GM21528 (cell line): ENCODE data around the gene RGS9BP.

ENCODE experiments used
- ATAC-seq: cut with Tn5 transposase; IDR thresholded peaks from one replicate; pipeline ENCODE4 v1.9.1; 2021; ENCODE audit warnings: mild to moderate bottlenecking, moderate library complexity; ENCODE audit not compliant: unreplicated experiment, low FRiP score

Gene RGS9BP

DNA sequence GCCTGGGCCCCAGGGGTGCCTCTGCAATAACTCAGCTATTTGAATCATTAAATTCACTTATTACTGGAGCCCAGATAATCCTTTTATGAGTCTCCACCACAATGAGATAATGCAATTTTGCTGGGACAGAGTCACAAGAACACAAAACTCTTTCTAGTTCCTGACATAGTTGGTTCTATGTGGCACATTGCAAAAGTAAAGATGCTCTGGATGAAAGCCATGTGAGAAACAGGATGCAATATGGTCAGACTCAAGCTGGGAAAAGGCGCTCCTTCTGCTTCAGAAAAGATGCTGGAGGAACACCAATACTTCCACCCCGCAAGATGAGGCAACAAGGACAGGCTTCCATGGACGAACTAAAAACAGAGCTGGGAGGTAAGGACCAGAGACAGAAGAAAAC is 6.3 kb upstream of the RGS9BP start:
- ATAC-seq, result no peak

DNA sequence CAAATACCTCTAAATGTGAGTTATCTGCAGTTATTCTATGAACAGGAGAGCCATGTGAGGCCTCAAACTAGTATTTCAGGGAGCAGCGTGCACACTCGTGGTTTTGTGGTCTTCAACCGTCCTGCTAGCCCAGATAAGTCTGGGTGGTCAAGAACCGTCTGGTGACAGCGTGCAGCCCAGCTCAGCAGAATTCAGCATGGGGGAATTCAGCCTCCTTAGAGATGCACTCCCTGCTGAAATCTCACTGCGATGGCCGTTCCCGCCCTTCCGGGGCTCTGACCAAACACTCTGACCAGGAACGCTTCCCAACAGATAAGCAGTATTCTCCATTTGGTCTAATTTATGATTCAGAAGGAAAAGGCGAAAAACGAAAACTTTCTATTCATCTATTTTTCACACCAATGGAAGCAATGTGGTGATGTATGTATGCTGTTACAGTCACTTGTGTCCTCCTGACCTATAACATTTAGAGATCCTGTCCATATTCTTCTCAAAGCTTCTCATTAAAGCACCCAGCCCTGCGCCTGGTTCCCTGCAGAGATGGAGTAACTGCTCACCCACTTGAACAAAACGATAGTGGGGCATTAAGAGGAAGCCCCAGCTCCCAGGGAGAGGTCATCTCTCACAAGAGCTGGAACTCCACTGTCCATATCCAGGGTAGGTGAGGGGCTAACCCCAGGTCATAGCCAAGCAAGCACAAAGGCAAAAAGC is 3.6 kb upstream of the RGS9BP start:
- no peak for ATAC-seq

GRCh38 chr19:32672841-32673240 is 2.8 kb upstream of the RGS9BP start:
- no peak for ATAC-seq

- no peak for ATAC-seq
Observed at GRCh38 chr19:32673573-32673972, 2.1 kb upstream of the RGS9BP start.

- no peak for ATAC-seq
Observed at GRCh38 chr19:32674153-32674930, 1.3 kb upstream of the RGS9BP start.

- ATAC-seq, result peak; percentile 95
Observed at GRCh38 chr19:32674931-32675719, 523 bp upstream of the RGS9BP start, which contains the start of gene ANKRD27. Gene ANKRD27, minus strand, starts transcription at chr19:32675180. Its CDS starts 16,165 bp downstream, at chr19:32659015.

DNA sequence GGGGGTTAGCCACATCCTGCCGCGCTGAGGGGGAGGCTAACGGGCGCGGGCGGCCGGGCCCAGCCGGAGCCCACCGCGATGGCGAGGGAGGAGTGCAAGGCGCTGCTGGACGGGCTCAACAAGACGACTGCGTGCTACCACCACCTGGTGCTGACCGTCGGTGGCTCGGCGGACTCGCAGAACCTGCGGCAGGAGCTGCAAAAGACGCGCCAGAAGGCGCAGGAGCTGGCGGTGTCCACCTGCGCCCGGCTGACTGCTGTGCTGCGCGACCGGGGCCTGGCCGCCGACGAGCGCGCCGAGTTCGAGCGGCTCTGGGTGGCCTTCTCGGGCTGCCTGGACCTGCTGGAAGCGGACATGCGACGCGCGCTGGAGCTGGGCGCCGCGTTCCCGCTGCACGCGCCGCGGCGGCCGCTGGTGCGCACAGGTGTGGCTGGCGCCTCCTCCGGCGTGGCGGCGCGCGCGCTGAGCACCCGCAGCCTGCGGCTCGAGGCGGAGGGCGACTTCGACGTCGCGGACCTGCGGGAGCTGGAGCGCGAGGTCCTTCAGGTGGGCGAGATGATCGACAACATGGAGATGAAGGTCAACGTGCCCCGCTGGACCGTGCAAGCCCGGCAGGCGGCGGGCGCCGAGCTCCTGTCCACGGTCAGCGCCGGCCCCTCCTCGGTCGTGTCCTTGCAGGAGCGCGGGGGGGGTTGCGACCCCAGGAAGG is 692 bp downstream of the RGS9BP start:
- no peak for ATAC-seq

GRCh38 chr19:32676895-32677359 is 1.3 kb downstream of the RGS9BP start:
- ATAC-seq, result no peak

GRCh38 chr19:32677657-32678056 is 2.0 kb downstream of the RGS9BP start:
- no peak for ATAC-seq

DNA sequence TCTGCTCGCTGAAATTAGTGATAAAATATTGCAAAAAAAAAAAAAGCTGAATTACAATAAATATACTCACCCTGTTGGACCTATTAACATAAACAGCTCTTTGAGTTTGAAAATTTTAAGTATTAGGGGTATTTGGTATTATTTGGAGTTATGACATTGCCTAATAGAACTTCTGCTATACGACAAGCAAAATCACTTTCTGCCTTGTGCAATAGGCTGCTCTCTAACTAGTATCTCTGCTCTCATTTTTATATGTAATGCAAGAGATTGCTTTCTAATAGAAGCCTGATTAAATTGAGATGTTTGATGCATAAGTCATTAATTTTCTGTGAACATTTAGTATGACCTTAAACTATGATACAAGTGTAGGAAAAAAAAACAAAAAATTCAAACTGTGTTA is 5.3 kb downstream of the RGS9BP start:
- ATAC-seq, result no peak

DNA sequence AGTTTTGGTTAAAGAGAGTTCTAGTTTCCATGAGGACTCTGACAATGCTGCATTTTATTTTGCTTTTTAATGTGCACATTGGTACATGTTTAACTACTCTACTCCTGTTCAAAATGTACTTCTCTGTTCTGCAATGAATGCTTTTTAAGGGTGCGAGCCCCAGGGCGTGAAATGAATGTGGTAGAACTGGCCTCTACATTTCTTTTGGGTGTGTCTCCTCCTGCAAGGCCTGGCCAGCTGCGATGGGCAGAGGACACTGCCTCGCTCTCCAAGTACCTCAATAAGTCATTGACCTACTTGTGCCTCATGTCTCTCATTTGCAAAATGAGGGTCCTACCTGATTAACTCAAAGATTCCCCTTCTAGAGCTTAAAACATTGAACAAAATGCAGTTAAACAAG is 6.7 kb downstream of the RGS9BP start:
- ATAC-seq, result no peak

DNA sequence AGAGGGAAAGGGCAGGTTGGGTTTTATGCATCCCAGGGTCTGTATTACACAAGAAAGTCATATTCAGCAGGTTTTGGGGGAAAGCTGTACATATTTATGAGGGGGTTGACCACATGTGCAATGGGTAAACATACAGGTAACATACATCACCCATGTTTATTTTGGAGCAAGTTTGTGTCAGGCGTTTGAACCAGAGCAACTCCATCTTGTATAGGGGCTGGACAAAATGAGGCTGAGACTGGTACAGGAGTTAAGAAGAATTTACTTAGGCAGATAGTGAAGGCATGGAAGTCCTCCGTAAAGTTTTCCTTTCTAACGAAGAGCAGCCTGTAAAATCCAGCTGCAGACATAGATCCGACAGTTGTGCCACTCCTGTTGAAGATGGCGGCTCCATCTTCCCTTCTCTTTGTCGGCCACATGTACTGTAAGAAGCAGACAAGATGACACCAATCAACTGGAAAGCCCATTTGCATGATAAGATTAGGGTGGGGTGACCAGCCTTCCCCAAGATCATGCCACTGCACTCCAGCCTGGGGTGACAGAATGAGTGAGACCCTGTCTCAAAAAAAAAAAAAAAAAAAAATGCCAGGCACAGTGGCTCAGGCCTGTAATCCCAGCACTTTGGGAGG is 11.3 kb downstream of the RGS9BP start:
- no peak for ATAC-seq

GRCh38 chr19:32687681-32688080 is 12.0 kb downstream of the RGS9BP start:
- no peak for ATAC-seq

GRCh38 chr19:32688311-32688710 is 12.7 kb downstream of the RGS9BP start:
- no peak for ATAC-seq

DNA sequence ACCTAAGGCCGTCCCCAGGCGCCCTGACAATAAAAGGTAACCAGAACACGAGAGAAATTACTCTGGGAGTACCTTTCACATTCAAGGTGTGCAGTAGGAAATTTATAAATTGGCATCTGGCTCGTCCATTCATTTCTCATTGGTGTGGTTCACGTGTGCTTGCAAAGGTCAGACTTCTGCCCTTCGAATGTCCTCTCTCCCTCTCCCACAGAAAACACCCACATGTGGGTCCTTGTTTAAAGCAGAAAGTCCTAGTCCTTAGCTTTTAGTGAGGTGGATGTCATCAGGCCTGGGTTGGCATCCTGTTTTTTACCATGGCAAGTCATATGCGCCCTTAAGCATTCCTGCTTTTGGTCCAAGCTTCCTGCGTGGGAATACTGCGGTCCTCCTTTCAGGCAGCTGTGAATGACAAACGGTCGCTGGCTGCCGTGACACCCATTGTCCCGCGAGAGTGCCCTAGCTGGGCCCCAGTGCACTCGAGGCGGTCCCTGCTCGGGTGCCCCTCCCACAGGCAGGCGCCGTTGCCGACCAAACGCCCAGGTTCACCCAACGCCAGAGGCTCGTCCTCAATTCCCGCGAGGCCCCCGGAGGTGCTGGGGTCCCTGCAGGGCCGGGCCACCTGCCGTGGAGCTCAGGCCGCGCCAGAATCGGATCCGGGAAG is 15.8 kb downstream of the RGS9BP start, which contains the start of gene NUDT19:
Gene NUDT19, plus strand, starts transcription at position 531 of the 661 bp plus-strand sequence. CDS start 140 bp downstream, outside the sequence.
- peak; percentile 91 for ATAC-seq

DNA sequence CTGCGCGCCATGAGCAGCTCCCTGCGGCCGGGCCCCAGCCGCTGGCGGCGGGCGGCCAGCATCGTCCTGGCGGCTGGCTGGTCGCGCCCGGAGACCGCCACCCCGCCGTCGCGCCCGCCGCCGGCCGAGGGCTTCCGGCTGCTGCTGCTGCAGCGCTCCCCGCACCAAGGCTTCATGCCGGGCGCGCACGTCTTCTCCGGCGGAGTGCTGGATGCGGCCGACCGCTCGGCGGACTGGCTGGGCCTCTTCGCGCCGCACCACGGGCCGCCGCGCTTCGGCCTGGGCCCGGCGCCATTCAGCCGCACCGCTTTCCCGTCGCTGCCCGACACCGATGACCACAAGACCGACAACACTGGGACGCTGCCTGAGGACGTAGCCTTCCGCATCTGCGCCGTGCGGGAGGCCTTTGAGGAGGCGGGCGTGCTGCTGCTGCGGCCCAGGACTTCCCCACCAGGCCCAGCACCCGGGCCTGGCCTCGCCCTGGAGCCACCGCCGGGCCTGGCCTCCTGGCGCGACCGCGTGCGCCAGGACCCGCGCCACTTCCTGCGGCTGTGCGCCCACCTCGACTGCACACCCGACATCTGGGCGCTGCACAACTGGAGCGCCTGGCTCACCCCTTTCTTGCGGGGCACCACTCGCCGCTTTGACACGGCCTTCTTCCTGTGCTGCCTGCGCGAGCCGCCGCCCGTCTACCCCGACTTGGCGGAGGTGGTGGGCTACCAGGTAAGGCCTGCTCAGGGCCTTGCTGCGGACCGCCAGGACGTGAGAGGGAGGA is 16.5 kb downstream of the RGS9BP start:
- ATAC-seq, result peak; percentile 54

DNA sequence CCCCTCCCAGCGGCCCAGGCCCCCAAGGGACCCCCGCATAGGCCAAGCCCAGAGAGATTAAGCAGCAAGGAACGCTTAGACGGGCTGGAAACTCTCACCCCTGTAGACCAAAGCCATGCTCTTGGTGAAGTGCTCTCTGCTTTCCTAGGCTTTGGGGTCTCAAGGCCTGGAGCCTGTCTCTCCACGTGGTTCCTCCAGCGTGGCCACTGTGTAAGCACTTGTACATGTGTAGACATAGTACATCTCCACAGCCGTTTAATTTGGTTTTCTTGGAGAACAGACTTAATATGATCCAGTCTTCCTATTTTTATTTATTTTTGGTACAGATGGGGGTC is 17.0 kb downstream of the RGS9BP start:
- no peak for ATAC-seq
